ENCODE data around the gene SLC36A2.

Gene SLC36A2

GRCh38 chr5:151296478-151296830 lies 50.9 kb downstream of the SLC36A2 start:
- DNase-seq (ENCODE audit: extremely low read depth, low read depth): no peak
- no peak for TF ChIP-seq CTCF (IDR thresholded peaks at IDR 0.05; ENCODE audit: low read depth, low read length)

GRCh38 chr5:151295791-151296477 lies 51.4 kb downstream of the SLC36A2 start:
- DNase-seq (ENCODE audit: extremely low read depth, low read depth): no peak
- no peak for TF ChIP-seq CTCF (IDR thresholded peaks at IDR 0.05; ENCODE audit: low read depth, low read length)

- no peak for DNase-seq (ENCODE audit: extremely low read depth, low read depth)
- no peak for TF ChIP-seq CTCF (IDR thresholded peaks at IDR 0.05; ENCODE audit: low read depth, low read length)
Measured at GRCh38 chr5:151295138-151295537, 52.2 kb downstream of the SLC36A2 start.

GRCh38 chr5:151293624-151294023 lies 53.7 kb downstream of the SLC36A2 start:
- no peak for TF ChIP-seq CTCF (IDR thresholded peaks at IDR 0.05; ENCODE audit: low read depth, low read length)
- no peak for DNase-seq (ENCODE audit: extremely low read depth, low read depth)

GRCh38 chr5:151288180-151288579 lies 59.2 kb downstream of the SLC36A2 start:
- no peak for DNase-seq (ENCODE audit: extremely low read depth, low read depth)
- TF ChIP-seq CTCF (IDR thresholded peaks at IDR 0.05; ENCODE audit: low read depth, low read length): no peak

GRCh38 chr5:151286246-151286645 lies 61.1 kb downstream of the SLC36A2 start:
- no peak for DNase-seq (ENCODE audit: extremely low read depth, low read depth)
- no peak for TF ChIP-seq CTCF (IDR thresholded peaks at IDR 0.05; ENCODE audit: low read depth, low read length)

GRCh38 chr5:151285683-151286082 lies 61.7 kb downstream of the SLC36A2 start:
- DNase-seq (ENCODE audit: extremely low read depth, low read depth): no peak
- TF ChIP-seq CTCF (IDR thresholded peaks at IDR 0.05; ENCODE audit: low read depth, low read length): no peak
